Measurements from ENCODE around the gene OR6K3.

Gene OR6K3

DNA sequence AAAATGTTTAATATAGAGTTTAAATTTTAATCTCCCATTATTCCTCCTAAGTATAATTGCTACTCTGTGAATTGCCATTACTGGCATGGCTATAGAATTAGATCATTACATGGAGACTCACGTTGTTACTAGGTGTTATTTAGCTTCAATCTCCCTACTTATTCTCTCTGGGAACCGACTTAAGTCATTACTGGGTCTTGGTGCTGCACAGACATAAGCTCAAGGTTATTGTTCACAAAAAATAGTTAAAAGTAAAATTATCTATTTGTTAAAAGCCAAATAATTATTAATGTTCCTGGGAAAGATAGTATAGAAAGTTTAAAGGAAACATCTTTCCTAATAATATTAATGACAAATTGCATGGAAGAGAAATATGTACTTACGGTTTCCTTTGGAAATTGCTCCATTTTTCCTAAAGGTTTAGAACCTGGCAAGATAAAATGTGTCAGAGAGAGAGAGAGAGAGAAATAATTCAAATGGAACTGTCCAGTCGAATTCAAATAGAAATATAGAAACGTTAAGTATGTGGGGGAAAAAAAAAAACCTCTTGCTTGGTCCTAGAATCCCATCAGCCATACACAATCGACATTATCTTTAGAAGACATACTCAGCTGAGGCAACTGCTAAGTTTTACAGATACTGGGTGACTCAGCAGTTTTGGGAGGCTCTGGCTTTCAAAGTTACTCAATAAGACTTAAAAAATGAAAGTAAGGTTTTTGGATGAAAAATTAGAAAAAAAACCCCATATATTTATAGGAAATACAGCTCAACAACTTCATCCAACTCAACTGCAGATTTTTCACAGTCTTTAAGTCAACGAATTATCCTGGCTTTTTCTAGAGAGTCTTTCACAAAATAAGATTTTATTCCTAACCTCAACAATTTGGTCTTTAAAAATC is 34.2 kb downstream of the OR6K3 start, which contains the start of gene SPTA1:
SPTA1 (minus strand) TSS at position 605 of the 899 bp plus-strand sequence; CDS start at position 407, 198 bp downstream.
- DNase-seq = no peak

DNA sequence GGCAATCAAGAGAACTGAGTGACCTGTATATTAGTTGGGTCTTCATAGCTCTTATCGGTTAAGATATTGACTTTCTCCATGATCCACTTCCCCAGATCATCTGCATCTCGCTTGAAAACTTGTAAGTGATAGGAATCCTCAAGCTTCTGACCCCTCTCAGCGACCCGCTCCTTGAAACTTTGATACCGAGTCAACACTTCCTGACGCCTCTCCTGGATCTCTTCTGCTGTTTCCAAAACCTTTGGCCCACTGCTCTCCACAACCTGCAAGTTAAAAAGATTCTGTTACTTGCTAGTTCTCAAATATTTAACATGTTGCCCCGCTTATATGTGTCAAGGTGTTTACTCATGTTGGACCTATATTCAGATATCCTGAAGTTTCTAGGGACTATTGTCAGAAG is 35.4 kb downstream of the OR6K3 start:
- DNase-seq = no peak

DNA sequence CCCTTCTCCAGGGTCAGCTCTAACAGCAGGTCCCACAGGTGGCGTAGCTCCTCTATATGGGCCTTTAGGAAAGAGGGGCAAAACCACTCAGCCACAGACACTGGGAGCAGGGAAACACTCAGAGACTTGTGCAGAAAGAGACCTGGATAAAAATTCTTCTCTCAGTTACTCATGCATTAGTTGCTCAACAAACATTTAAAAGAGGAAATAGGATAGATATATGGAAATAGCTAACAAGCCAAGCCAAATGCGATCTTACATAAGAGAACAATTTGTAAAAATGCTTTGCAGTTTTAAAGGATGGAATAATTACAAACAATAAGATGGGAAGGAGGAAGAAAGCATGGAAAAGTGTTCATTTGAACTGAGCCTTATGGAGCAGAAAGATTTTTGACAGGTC is 38.9 kb downstream of the OR6K3 start:
- no peak for DNase-seq

DNA sequence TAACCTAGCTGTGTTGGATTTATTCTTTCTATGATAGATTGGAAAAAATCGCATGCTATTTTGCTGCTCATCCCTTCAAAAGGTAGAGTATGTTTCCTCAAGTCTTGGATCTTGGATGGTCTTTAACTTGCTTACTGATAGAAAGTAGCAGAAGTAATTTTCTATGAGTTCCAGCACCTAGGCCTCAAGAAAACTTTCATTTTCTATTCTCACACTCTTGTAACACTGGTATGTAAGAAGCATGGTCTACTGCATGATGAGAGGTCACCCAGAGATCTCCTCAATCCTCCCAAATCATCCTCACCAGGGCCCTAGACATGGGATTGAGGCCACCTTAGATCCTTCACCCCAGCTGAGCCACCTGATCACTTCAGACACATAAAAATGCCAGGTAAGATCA is 41.2 kb downstream of the OR6K3 start:
- no peak for DNase-seq

DNA sequence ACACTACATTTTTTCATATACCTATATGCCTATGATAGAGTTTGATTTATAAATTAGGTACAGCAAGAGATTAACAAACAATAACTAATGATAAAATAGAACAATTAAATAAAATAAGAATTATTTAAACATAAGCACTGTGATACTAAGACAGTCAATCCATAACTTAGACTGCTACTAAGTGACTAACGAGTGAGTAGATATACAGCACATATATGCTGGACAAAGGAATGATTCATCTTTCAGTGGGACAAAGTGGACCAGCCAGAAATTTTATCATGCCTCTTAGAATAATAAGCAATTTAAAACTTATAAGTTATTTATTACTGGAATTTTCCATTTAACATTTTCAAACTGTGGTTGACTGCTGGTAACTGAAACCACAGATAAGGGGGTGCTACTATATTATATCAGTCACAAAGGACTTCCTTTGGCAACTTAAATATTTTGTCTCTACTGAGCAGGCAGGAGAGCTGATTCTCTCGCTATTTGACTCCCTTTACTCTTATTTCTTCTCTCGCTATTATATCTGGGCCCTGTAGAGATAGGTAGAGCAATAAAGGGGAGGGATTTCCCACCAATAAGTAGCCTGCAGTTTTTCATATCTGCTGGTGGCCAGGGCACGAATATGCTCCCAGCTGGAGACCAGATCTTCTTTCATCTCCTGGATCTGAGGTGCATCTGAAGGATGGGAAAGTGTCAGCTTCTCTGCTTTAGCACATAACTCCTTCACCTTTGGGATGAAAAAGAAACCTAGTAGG is 44.8 kb downstream of the OR6K3 start:
- DNase-seq = no peak

DNA sequence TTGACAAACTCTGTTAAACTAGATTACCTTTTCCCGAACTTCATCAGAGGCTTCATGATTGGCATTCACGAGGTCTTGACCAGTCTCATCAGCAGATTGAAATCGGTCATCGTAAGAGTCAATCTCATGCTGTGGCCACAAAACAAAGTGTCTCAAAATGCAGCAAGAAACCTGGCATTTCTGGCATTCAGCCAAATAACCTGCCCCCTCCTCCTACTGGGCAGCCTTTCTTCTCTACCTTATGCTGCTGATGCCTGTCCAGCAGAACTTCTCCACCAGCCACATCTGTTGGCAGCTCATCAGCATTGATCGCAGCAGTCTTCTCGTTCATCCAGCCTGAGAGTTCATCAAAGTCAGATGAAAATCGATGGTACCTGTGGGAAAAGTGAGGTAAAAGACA is 46.2 kb downstream of the OR6K3 start:
- no peak for DNase-seq

All from NCI-H2227 treated with DMSO at 0.1 percent for 48 hours (cell line).